Esophagus muscularis mucosa (tissue), 4 donors: ENCODE results near the gene XRCC1.

ENCODE experiments used
- EP300 ChIP-seq: sonication (generic); formaldehyde crosslinking; IDR thresholded peaks from one replicate; pipeline ENCODE4 v1.6.1; 2017; ENCODE audit warnings: antibody characterized with exemption
- POLR2A ChIP-seq: fragments of 450-650 bp; IDR thresholded peaks from one replicate; pipeline ENCODE4 v1.6.1; 2017; ENCODE audit warnings: antibody characterized with exemption, moderate library complexity, mild to moderate bottlenecking, low read depth
- POLR2AphosphoS5 ChIP-seq, 2 donors: sonication (generic); formaldehyde crosslinking; IDR thresholded peaks; one replicate each; pipeline ENCODE4 v1.6.1; 2017; ENCODE audit warnings: antibody characterized with exemption in 2 of 2
- TF ChIP-seq, protein P1 (sequence below), 3 experiments: fragments of 200-600 bp in 2 of 3; fragments of 450-650 bp in 1 of 3; sonication (generic) in 2 of 3; IDR thresholded peaks; one replicate each; pipeline ENCODE4 v1.5.1; 2017 to 2019; ENCODE audit warnings: antibody characterized with exemption in 3 of 3, mild to moderate bottlenecking in 2 of 3, moderate library complexity in 1 of 3

DNA sequence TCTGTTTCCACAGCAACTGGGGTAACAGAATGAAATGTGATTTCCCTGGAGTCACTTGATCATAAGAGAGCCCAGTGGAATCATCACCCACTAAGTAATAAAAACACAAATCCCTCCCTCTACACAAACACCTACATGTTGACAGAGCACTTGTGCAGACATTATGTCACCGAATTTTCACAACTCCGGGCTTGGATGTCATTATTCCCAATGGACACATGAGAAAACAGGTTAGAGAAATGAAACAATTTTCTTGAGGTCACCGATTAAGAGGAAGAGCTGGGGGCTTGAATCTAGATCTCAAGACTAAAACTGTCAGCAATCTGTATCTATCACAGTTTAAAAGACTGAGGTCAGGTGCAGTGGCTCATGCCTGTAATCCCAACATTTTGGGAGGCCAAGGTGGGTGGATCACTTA, 3.1 kb downstream of the XRCC1 start:
- TF ChIP-seq, protein P1, sequence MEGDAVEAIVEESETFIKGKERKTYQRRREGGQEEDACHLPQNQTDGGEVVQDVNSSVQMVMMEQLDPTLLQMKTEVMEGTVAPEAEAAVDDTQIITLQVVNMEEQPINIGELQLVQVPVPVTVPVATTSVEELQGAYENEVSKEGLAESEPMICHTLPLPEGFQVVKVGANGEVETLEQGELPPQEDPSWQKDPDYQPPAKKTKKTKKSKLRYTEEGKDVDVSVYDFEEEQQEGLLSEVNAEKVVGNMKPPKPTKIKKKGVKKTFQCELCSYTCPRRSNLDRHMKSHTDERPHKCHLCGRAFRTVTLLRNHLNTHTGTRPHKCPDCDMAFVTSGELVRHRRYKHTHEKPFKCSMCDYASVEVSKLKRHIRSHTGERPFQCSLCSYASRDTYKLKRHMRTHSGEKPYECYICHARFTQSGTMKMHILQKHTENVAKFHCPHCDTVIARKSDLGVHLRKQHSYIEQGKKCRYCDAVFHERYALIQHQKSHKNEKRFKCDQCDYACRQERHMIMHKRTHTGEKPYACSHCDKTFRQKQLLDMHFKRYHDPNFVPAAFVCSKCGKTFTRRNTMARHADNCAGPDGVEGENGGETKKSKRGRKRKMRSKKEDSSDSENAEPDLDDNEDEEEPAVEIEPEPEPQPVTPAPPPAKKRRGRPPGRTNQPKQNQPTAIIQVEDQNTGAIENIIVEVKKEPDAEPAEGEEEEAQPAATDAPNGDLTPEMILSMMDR (IDR thresholded peaks at IDR 0.05) = no peak
- no peak for TF ChIP-seq POLR2A
- no peak for TF ChIP-seq POLR2AphosphoS5 (IDR thresholded peaks at IDR 0.05)
- TF ChIP-seq EP300 = no peak
